CD8-positive, alpha-beta memory T cell (primary cell): ENCODE results near the gene GPR31. TPM values are rescaled to one million over a fixed set of nuclear protein-coding genes. Genes with fewer than 3 reads are reported as not detected.

ENCODE experiments used
- CTCF ChIA-PET: fragments of 350-600 bp; sonication (Branson Sonifier 250); formaldehyde crosslinking; loops from one replicate; lab custom pipeline; 2021; ENCODE audit warnings: antibody characterized with exemption; lab: Charles Lee
- POLR2A ChIA-PET: fragments of 350-600 bp; sonication (Branson Sonifier 250); formaldehyde crosslinking; loops from one replicate; lab custom pipeline; 2021; ENCODE audit warnings: antibody characterized with exemption; lab: Charles Lee
- DNase-seq, 5 donors: peaks; one replicate each; pipeline versions ENCODE4 v3.0.0 to v3.0.0-alpha.2; 2020 to 2022; ENCODE audit warnings: mixed read lengths in 1 of 5
- H3K27ac ChIP-seq: one replicate; pipeline ENCODE4 v1.7.0; 2013; ENCODE audit warnings: low read depth, mild to moderate bottlenecking, low read length, moderate library complexity
- H3K27me3 ChIP-seq: 2 replicates; pipeline ENCODE4 v1.7.0; 2013; ENCODE audit warnings: low read length, mild to moderate bottlenecking; ENCODE audit not compliant: insufficient read depth, poor library complexity, severe bottlenecking
- H3K36me3 ChIP-seq: 2 replicates; pipeline ENCODE4 v1.7.0; 2013; ENCODE audit warnings: mild to moderate bottlenecking, low read length, moderate library complexity; ENCODE audit not compliant: insufficient read depth
- H3K4me1 ChIP-seq: 2 replicates; pipeline ENCODE4 v1.7.0; 2013; ENCODE audit warnings: mild to moderate bottlenecking, low read length, moderate library complexity; ENCODE audit not compliant: insufficient read depth
- H3K4me3 ChIP-seq: 2 replicates; pipeline ENCODE4 v1.7.0; 2013; ENCODE audit warnings: mild to moderate bottlenecking, low read length
- H3K9me3 ChIP-seq: 2 replicates; pipeline ENCODE4 v1.7.0; 2013; ENCODE audit warnings: mild to moderate bottlenecking, low read length
- H3K27ac Mint-ChIP-seq, 8 donors: one replicate each; pipeline ENCODE4 v1.8.0; 2020 to 2021; ENCODE audit warnings: mixed read lengths in 8 of 8, mild to moderate bottlenecking in 6 of 8, inconsistent platforms in 3 of 8, moderate library complexity in 3 of 8
- H3K27me3 Mint-ChIP-seq, 2 donors: one replicate each; pipeline ENCODE4 v1.8.0; 2020 to 2021; ENCODE audit warnings: mixed read lengths in 2 of 2, mild to moderate bottlenecking in 1 of 2, moderate library complexity in 1 of 2
- H3K36me3 Mint-ChIP-seq, 3 donors: one replicate each; pipeline ENCODE4 v1.8.0; 2020 to 2021; ENCODE audit warnings: mixed read lengths in 3 of 3, inconsistent platforms in 1 of 3, mild to moderate bottlenecking in 1 of 3
- H3K4me1 Mint-ChIP-seq, 3 donors: one replicate each; pipeline ENCODE4 v1.8.0; 2020 to 2021; ENCODE audit warnings: mixed read lengths in 3 of 3, inconsistent platforms in 1 of 3, mild to moderate bottlenecking in 1 of 3
- H3K4me3 Mint-ChIP-seq, 7 donors: one replicate each; pipeline ENCODE4 v1.8.0; 2020 to 2021; ENCODE audit warnings: mixed read lengths in 7 of 7, mild to moderate bottlenecking in 6 of 7, moderate library complexity in 4 of 7, inconsistent platforms in 2 of 7
- H3K9me3 Mint-ChIP-seq, 5 donors: one replicate each; pipeline ENCODE4 v1.8.0; 2020 to 2022; ENCODE audit warnings: mixed read lengths in 5 of 5, mild to moderate bottlenecking in 3 of 5, moderate library complexity in 2 of 5, inconsistent platforms in 1 of 5
- polyA plus RNA-seq: library from polyadenylated mRNA; unstranded; fragments of 300-500 nt; fragmentation: Illumina TruSeq; gene quantifications from one replicate; pipeline ENCODE4 v1.2.3, GENCODE V29; 2021
- total RNA-seq, 2 experiments: library from RNA; stranded (reverse); gene quantifications; one replicate each; pipeline ENCODE4 v1.2.3, GENCODE V29; 2021

The GPR31 gene
- total and polyA plus RNA-seq, 3 experiments from 2014 or later = not detected

DNA sequence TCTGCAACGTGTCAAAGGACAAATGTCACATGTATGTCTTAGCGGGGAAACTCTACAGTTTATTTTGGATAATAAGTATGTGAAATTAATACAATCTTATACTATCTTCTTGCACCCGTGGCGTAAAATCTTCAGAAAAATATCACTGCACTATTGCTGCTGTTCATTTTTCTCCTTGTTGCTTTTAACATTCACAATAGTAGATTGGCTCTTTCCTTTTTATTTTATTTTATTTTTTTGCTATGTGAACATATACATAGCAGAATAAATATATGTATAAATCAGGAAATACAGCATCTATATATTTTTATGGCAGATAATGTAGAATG lies 15.4 kb downstream of the GPR31 start:
- H3K36me3 Mint-ChIP-seq = peaks cover 0 to 6% (median 0%) of the 10 kb centered on the region in 3 donors
- POLR2A ChIA-PET = no interaction called here
- Histone ChIP-seq H3K27ac (no peak overlapping the region), H3K27me3 (no peaks in the 10 kb centered on the region), H3K36me3 (no peaks in the 10 kb centered on the region), H3K9me3 (no peaks in the 10 kb centered on the region), H3K4me1 (no peaks in the 10 kb centered on the region), H3K4me3 (no peak overlapping the region)
- peaks cover 21 to 27% (median 23%) of the 10 kb centered on the region in 3 donors for H3K4me1 Mint-ChIP-seq
- peak overlapping the region in 7 of 8 donors; percentile 5 to 93 (median 55) for H3K27ac Mint-ChIP-seq
- peak overlapping the region in 2 of 7 donors; percentile 45 to 55 for H3K4me3 Mint-ChIP-seq
- DNase-seq = no peak
- peaks cover 0 to 12% of the 10 kb centered on the region in 2 donors for H3K27me3 Mint-ChIP-seq
- H3K9me3 Mint-ChIP-seq = no peaks in the 10 kb centered on the region
- CTCF ChIA-PET = interaction anchor here (0.9 to 3.1 kb wide), 19 partner anchors 11 to 368 kb away, joined by 3 to 14 read pairs (median 5); partner anchors contain the start of genes CCR6 and CEP43

DNA sequence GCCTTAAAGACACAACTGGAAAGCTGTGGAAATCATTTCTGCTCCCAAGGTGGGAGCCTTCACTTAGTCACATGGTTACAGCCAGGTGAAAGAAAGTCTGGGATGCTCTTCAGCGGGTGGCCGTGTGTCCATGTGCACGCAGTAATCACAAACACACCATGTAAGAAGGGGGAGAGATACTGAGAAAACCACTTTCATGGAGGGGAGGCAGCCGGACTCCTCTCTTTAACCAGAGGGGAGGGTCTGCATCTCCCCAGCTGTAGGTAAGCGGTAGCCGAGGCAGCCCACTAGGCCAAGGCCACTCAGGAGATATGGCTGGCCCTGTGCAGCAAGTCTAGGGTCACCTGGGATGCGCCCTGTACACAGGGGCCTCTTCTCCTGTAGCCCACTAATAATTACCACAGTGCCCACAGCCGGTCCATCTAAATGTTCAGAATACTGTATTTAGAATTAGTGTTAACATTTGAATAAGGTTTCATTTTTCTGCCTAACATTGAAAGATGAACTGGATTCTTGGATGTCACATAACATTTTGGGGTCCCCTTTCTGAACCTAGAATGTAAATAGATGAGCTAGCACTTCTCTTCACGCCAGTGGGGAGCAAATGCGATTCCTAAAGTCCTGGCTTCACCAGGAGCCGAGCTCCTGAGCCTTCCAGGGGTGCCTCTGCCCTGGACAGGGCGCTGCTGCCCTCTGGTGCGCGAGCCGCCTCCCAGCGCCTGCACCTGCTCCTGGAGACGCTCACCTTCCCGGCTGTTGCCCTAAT lies 15.9 kb downstream of the GPR31 start:
- H3K4me1 ChIP-seq = no peaks in the 10 kb centered on the region
- ChIA-PET CTCF (interaction anchor here (0.6 to 3.1 kb wide), 27 partner anchors 10 to 371 kb away, joined by 3 to 14 read pairs (median 4); partner anchors contain the start of genes CCR6 and CEP43), POLR2A (interaction anchor here (0.6 kb wide), 1 partner anchor 48 kb away, joined by 3 read pairs; no protein-coding TSS in a partner anchor)
- H3K36me3 ChIP-seq = no peaks in the 10 kb centered on the region
- H3K9me3 Mint-ChIP-seq = no peaks in the 10 kb centered on the region
- H3K27me3 ChIP-seq = no peaks in the 10 kb centered on the region
- H3K27ac Mint-ChIP-seq = peak overlapping the region; percentile 35 to 93 (median 82)
- peaks cover 0 to 9% (median 0%) of the 10 kb centered on the region in 3 donors for H3K36me3 Mint-ChIP-seq
- peak overlapping the region in 3 of 7 donors; percentile 45 to 55 (median 51) for H3K4me3 Mint-ChIP-seq
- no peaks in the 10 kb centered on the region for H3K9me3 ChIP-seq
- no peak overlapping the region for H3K27ac ChIP-seq
- no peak overlapping the region for H3K4me3 ChIP-seq
- H3K4me1 Mint-ChIP-seq = peaks cover 21 to 27% (median 23%) of the 10 kb centered on the region in 3 donors
- peaks cover 0 to 12% of the 10 kb centered on the region in 2 donors for H3K27me3 Mint-ChIP-seq
- DNase-seq = peak; percentile 21 to 66 (median 37)

DNA sequence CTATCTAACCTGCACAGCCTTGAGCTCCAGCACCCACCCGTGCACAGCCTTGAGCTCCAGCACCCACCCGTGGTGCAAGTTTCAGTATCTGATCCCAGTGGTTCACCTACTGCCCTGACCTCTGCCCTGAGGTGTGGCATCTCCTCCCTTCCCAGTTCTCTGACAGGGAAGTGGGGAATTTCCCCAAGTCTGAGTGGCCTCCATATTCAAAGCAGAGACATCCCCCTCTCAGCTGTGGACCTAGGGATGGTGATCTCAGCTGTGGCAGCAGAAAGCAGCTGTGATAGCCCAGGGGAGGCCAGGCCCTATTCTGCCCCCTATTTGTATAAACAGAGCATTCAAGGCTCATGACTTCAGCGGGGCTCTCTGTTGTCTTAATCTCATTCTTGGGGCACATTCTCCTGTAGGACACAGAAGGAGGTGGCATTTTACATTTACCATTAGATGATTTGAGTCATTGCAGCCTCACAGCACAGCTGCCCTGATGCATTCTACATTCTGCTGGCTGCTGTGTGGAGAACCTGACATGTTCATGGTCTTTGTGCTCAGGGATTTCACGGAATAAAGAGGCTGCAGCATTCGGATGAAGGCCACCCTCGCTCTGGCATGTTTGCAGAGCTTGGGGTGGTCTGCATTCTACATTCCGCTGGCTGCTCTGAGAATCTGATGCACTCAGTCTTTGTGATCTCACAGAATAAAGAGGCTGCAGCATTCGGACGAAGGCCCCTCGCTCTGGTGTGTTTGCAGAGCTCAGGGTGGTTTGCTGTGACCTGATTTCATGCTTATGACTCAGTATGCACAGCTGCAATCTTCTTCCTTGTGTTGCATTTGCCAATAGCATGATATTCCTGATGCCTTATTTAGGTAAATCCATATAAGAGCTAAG lies 16.9 kb downstream of the GPR31 start:
- DNase-seq = no peak

DNA sequence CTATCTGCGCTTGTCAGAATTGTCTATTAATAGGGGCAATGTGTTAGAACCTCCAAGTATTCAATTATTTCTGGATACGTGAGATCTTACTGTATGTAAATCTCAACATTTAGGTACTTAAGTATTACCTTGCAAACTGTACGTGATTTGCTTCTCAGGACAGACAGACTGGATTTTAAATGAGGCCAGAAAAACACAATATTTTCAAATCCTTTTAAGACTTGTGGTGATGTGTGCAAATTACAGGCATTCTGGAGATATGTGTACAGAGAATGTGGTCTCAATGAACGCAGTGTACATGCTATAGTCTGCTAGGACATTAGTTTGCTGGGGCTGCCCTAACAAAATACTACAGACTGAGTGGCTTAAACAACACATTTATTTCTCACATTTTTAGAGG lies 18.0 kb downstream of the GPR31 start:
- ChIA-PET POLR2A (no interaction called here), CTCF (interaction anchor here (1.4 to 3.1 kb wide), 2 partner anchors 150 to 364 kb away, joined by 4 to 14 read pairs; no protein-coding TSS in a partner anchor)
- Mint-ChIP-seq H3K9me3 (no peaks in the 10 kb centered on the region), H3K27me3 (peaks cover 0 to 8% of the 10 kb centered on the region in 2 donors), H3K27ac (peak overlapping the region in 7 of 8 donors; percentile 12 to 93 (median 79)), H3K4me3 (peak overlapping the region in 1 of 7 donors; percentile 55), H3K36me3 (peaks cover 0 to 21% (median 3%) of the 10 kb centered on the region in 3 donors), H3K4me1 (peaks cover 21 to 27% (median 23%) of the 10 kb centered on the region in 3 donors)
- no peaks in the 10 kb centered on the region for H3K9me3 ChIP-seq
- H3K27me3 ChIP-seq = no peaks in the 10 kb centered on the region
- no peak for DNase-seq
- H3K4me3 ChIP-seq = no peak overlapping the region
- no peak overlapping the region for H3K27ac ChIP-seq
- no peaks in the 10 kb centered on the region for H3K36me3 ChIP-seq
- H3K4me1 ChIP-seq = no peaks in the 10 kb centered on the region

More for the DNA sequence above, 16.9 kb downstream of the GPR31 start:
- Histone ChIP-seq H3K9me3 (no peaks in the 10 kb centered on the region), H3K4me3 (no peak overlapping the region), H3K27me3 (no peaks in the 10 kb centered on the region), H3K27ac (no peak overlapping the region), H3K36me3 (no peaks in the 10 kb centered on the region), H3K4me1 (no peaks in the 10 kb centered on the region)
- POLR2A ChIA-PET = no interaction called here
- CTCF ChIA-PET = interaction anchor here (0.7 to 3.1 kb wide), 11 partner anchors 11 to 366 kb away, joined by 3 to 14 read pairs (median 8); partner anchors contain the start of gene CCR6
- H3K4me3 Mint-ChIP-seq = peak overlapping the region in 5 of 7 donors; percentile 5 to 55 (median 26)
- H3K4me1 Mint-ChIP-seq = peaks cover 21 to 27% (median 23%) of the 10 kb centered on the region in 3 donors
- peak overlapping the region in 7 of 8 donors; percentile 43 to 97 (median 79) for H3K27ac Mint-ChIP-seq
- H3K9me3 Mint-ChIP-seq = no peaks in the 10 kb centered on the region
- H3K27me3 Mint-ChIP-seq = peaks cover 0 to 11% of the 10 kb centered on the region in 2 donors
- peaks cover 0 to 17% (median 0%) of the 10 kb centered on the region in 3 donors for H3K36me3 Mint-ChIP-seq

DNA sequence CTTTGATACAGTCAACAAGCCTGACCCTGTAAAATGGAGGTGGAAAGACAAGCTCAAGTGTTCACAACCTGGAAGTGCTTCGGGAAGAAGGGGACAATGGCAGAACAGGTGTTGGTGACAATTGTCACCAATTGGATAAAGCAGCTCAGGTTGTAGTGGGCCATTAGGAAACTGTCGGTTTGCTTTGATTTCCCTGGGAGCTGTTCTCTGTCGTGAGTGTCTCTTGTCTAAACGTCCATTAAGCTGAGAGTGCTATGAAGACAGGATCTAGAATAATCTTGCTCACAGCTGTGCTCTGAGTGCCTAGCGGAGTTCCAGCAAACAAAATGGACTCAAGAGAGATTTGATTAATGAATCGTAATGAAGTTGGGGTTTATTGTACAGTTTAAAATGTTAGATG lies 19.9 kb downstream of the GPR31 start:
- Mint-ChIP-seq H3K4me1 (peaks cover 21 to 30% (median 27%) of the 10 kb centered on the region in 3 donors), H3K36me3 (peaks cover 0 to 27% (median 3%) of the 10 kb centered on the region in 3 donors), H3K27ac (peak overlapping the region in 1 of 8 donors; percentile 1), H3K9me3 (no peaks in the 10 kb centered on the region), H3K4me3 (no peak overlapping the region), H3K27me3 (no peaks in the 10 kb centered on the region)
- Histone ChIP-seq H3K27me3 (no peaks in the 10 kb centered on the region), H3K36me3 (no peaks in the 10 kb centered on the region), H3K27ac (no peak overlapping the region), H3K4me1 (no peaks in the 10 kb centered on the region), H3K4me3 (no peak overlapping the region), H3K9me3 (no peaks in the 10 kb centered on the region)
- no peak for DNase-seq
- POLR2A ChIA-PET = no interaction called here
- CTCF ChIA-PET = interaction anchor here (1.4 kb wide), 2 partner anchors 9 to 363 kb away, joined by 3 to 4 read pairs; no protein-coding TSS in a partner anchor

DNA sequence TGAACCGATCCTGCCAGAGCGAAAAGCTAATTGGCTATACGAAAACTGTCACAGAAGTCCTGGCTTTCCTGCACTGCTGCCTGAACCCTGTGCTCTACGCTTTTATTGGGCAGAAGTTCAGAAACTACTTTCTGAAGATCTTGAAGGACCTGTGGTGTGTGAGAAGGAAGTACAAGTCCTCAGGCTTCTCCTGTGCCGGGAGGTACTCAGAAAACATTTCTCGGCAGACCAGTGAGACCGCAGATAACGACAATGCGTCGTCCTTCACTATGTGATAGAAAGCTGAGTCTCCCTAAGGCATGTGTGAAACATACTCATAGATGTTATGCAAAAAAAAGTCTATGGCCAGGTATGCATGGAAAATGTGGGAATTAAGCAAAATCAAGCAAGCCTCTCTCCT lies 20.7 kb downstream of the GPR31 start:
- no peak overlapping the region for H3K4me3 ChIP-seq
- H3K4me1 ChIP-seq = no peaks in the 10 kb centered on the region
- POLR2A ChIA-PET = no interaction called here
- no peaks in the 10 kb centered on the region for H3K36me3 ChIP-seq
- no peaks in the 10 kb centered on the region for H3K27me3 ChIP-seq
- Mint-ChIP-seq H3K27me3 (no peaks in the 10 kb centered on the region), H3K9me3 (no peaks in the 10 kb centered on the region), H3K36me3 (peaks cover 0 to 27% (median 3%) of the 10 kb centered on the region in 3 donors), H3K4me3 (no peak overlapping the region), H3K27ac (peak overlapping the region in 4 of 8 donors; percentile 48 to 72 (median 58)), H3K4me1 (peaks cover 24 to 32% (median 27%) of the 10 kb centered on the region in 3 donors)
- CTCF ChIA-PET = interaction anchor here (1.2 to 1.4 kb wide), 3 partner anchors 8 to 362 kb away, joined by 3 to 4 read pairs (median 4); no protein-coding TSS in a partner anchor
- no peaks in the 10 kb centered on the region for H3K9me3 ChIP-seq
- DNase-seq = no peak
- no peak overlapping the region for H3K27ac ChIP-seq

DNA sequence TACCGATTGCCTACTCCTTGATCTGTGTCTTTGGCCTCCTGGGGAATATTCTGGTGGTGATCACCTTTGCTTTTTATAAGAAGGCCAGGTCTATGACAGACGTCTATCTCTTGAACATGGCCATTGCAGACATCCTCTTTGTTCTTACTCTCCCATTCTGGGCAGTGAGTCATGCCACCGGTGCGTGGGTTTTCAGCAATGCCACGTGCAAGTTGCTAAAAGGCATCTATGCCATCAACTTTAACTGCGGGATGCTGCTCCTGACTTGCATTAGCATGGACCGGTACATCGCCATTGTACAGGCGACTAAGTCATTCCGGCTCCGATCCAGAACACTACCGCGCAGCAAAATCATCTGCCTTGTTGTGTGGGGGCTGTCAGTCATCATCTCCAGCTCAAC lies 21.4 kb downstream of the GPR31 start:
- Mint-ChIP-seq H3K36me3 (peaks cover 0 to 30% (median 3%) of the 10 kb centered on the region in 3 donors), H3K9me3 (no peaks in the 10 kb centered on the region), H3K4me3 (no peak overlapping the region), H3K27ac (peak overlapping the region in 5 of 8 donors; percentile 19 to 90 (median 72)), H3K27me3 (no peaks in the 10 kb centered on the region), H3K4me1 (peaks cover 25 to 34% (median 29%) of the 10 kb centered on the region in 3 donors)
- no peaks in the 10 kb centered on the region for H3K36me3 ChIP-seq
- no peak overlapping the region for H3K27ac ChIP-seq
- DNase-seq = no peak
- no peaks in the 10 kb centered on the region for H3K9me3 ChIP-seq
- H3K4me1 ChIP-seq = no peaks in the 10 kb centered on the region
- ChIA-PET POLR2A (no interaction called here), CTCF (interaction anchor here (1.2 to 1.4 kb wide), 2 partner anchors 13 to 361 kb away, joined by 4 read pairs; no protein-coding TSS in a partner anchor)
- H3K27me3 ChIP-seq = no peaks in the 10 kb centered on the region
- H3K4me3 ChIP-seq = no peak overlapping the region
